Superior temporal gyrus (tissue), 1 donor: Measurements from ENCODE around the gene ARHGAP42.

Experiments
- DNase-seq: peaks from one replicate; pipeline ENCODE4 v3.0.0-alpha.2; 2016; ENCODE audit errors: extremely low spot score

The ARHGAP42 gene

DNA sequence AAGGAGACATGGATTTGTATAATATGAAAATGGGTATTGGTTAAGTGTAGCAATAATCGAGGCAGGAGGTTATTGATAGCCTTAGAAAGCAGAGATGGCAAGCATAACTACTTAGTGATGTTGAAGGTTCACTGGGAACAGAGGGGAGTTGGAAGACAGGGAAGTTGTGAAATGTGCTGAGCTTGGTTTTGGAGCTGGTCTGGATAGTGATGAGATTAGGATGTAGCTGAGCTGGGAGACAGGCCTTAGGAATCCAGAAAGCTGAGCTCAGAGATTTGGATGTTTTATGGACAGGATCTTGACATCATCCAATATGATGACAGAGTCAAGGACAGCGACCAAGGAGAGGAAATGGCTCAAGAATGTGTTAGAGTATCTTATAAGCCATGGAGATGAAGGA is 113.1 kb downstream of the ARHGAP42 start:
- DNase-seq = no peak

DNA sequence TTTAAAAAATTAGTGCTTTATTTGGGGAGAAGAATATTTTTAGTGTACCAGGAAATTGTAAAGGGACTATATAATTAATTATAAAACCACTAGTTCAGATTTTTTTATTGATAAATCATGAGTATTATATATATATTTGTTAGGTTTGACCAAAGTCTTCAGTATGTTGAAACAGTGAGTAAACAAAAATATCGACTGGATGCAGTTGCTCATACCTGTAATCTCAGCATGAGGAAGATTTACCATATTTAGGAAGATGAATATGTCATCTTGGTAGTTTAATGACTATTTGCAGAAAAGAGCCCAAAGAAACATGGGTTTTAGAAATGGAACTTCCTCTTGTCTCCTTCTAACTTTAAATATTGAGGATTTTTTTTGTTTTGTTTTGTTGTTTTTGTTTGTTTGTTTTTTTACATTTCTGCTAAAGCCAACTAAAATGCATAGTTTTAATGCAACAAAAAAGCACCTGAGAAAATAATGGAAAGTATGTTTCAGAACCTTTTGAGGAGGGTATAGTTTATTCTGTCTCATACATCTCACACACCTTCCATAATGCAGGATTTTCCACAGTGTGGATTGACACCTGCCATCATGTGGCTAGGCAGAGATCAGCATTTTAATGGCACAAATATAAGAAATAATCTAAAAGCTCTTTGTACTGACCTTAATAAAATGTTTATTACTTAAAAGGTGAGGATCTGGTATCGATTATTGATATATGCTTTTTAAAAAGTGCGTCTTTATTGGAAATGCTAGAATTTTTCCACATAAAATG is 114.3 kb downstream of the ARHGAP42 start:
- no peak for DNase-seq

- no peak for DNase-seq
Observed at GRCh38 chr11:100805506-100806199, 118.6 kb downstream of the ARHGAP42 start.

DNA sequence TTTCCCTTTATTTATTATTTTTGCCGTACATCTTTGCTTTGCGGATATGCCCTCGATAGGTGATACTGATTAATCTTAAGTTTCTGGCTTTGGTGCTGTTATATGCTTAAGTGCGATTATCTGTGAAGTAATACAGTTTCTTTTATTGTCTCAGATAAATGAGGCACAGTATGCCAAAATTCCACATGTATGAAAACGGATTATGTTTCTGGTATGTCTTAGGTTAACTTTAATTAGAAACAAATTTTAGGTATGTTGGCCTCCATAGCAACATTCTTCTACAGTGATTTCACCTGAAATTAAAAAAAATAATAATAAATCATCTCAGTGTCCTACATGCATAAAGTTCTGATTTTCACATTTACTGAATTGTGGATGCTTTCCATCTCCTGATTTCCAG is 119.2 kb downstream of the ARHGAP42 start:
- DNase-seq = no peak

GRCh38 chr11:100808904-100809491 is 121.9 kb downstream of the ARHGAP42 start:
- no peak for DNase-seq

- no peak for DNase-seq
Observed at GRCh38 chr11:100810146-100810545, 123.1 kb downstream of the ARHGAP42 start.

DNA sequence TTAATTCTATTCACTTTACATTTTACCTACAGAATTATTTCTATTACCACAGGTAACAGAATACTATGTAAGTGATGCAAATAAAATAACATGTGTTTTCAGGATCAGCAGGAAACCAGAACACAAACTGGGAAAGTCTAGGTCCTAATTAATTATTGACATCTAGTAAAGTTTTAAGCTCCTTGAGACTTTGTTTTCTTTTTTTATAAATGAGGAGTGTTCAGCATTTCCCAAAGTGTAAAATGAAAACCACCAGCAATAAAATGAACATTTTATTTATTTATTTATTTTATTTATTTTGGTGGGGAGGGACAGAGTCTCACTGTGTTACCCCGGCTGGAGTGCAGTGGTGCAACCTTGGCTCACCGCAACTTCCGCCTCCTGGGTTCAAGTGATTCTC is 123.6 kb downstream of the ARHGAP42 start:
- no peak for DNase-seq

DNA sequence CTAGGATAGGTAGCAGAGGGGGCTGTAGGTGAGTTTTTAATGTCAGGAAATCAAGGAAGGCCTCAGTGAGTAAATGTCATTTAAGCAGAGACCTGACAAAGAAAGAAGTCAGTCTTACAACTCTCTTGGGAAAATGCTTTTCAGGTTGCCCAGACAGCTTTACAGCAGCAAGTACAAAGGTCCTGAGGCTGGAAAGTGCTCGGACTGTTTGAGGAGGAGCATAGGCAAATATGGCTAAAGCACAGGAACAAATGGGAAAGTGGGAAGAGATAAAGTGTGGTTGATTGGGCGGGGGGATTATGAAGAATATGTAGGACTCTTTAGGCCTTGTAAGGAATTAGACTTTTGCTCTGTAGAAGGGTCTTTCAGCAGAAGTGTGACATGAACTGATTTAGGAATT is 125.4 kb downstream of the ARHGAP42 start:
- DNase-seq = no peak

DNA sequence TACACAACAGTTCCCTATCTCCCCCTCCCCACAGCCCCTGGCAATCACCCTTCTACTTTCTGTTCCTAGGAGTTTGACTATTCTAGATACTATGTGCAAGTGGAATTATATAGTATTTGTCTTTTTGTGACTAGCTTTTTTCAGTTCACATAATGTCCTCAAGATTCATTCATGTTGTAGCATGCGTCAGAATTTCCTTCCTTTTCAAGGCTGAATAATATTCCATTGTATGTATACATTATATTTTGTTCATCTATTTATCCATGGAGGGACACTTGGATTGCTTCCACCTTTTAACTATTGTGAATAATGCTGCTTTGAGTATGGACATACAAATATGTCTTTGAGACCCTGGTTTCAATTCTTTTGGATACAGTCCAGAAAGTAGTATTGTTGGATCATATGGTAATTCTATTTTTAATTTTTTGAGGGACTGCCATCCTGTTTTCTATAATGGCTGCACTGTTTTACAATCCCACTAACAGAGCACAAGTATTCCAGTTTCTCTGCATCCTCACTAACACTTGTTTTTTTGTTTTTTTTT is 128.8 kb downstream of the ARHGAP42 start:
- DNase-seq = no peak

- no peak for DNase-seq
Observed at GRCh38 chr11:100816823-100817222, 129.7 kb downstream of the ARHGAP42 start.

DNA sequence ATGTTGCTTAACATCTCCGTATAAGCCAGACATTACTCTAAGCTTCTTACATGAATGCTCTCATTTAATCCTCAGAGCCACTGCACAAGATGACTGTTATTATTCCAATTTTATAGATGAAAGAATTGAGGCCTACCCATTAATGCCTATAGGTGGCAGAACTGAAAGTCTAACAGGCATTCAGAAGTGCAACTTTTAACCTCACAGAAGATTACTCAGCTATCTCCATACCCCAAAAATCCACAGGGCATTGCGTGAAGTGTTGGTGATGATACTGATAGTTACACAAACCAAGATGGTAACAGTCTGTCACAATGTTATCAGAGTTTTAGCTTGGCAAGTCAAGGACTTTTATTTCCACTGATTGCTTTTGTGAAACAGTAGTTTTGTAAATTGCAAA is 130.5 kb downstream of the ARHGAP42 start:
- DNase-seq = no peak

DNA sequence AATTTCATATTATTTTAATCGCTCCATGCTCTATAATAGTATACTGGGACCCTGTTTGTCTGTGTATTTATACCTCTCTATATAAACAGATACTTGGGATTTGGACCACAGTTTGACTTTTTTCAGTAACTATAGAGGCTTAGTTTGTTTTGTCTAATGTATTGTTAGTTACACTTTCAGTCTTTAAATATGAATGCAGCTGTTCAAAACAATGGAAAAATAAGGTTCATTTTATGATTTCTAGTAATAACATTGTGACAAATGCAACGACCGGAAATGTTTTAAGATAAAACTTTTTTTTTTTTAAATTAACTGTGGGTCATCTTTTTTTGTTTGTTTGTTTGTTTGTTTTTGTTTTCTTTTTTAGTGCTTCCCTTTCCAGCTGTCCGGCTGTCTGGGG is 133.5 kb downstream of the ARHGAP42 start:
- DNase-seq = no peak

- no peak for DNase-seq
Observed at GRCh38 chr11:100821198-100821597, 134.1 kb downstream of the ARHGAP42 start.

GRCh38 chr11:100823360-100823759 is 136.3 kb downstream of the ARHGAP42 start:
- no peak for DNase-seq

GRCh38 chr11:100824041-100824809 is 137.1 kb downstream of the ARHGAP42 start:
- DNase-seq = no peak

DNA sequence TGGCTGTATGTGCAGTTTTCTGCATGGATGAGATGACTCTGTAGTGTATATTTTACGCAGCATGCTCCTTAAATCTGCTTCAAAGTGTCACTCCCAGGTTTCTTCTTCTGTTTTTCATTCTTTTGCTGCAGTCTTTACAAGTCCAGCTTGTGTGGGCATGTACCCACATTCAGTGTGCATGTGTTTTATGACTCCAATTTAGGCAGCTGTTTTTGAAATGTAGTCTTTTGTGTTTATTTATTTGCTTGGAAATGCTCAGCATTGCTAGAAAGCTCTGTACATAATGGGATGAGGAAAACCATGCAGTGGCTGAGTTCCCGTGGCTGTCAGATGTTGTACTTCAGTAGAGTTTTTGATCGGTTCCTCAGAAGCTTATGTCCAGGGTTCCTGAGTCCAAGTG is 138.5 kb downstream of the ARHGAP42 start:
- no peak for DNase-seq

GRCh38 chr11:100827934-100828661 is 141.0 kb downstream of the ARHGAP42 start:
- DNase-seq = no peak

DNA sequence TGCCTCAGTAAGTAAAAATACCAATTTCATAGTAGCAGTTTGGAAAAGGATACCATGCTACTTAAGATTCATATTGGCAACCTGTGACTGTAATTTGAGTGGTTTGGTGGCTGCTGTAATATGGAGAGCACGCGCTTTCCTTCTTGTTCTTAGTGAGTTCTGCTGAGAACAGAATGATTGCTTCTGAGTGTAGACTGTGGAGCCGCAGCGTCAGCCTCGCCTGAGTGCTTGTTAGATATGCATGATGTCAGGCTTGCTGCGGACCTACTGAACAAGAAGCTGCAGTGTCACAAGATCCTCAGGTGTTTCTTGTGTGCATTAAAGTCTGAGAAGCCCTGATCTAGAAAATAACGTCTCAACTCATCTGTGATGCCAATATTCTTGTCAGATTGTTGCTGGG is 143.2 kb downstream of the ARHGAP42 start:
- no peak for DNase-seq

GRCh38 chr11:100830978-100831732 is 144.1 kb downstream of the ARHGAP42 start:
- no peak for DNase-seq

- DNase-seq = no peak
Observed at GRCh38 chr11:100831929-100832494, 144.9 kb downstream of the ARHGAP42 start.
